Chondrocyte (in vitro differentiated cells): ENCODE measurements around the gene NEDD8. TPM values are rescaled to one million over a fixed set of nuclear protein-coding genes. Genes with fewer than 3 reads are reported as not detected.

Experiments used
- DNase-seq: peaks from one replicate; pipeline ENCODE4 v3.0.0; 2021; ENCODE audit warnings: mixed read lengths, low spot score
- H3K27ac Mint-ChIP-seq: one replicate; pipeline ENCODE4 v1.8.0; 2021; ENCODE audit warnings: mild to moderate bottlenecking, moderate library complexity, mixed read lengths; ENCODE audit not compliant: unreplicated experiment
- H3K27me3 Mint-ChIP-seq: 2 replicates; pipeline ENCODE4 v1.8.0; 2021; ENCODE audit warnings: low read depth, mixed read lengths
- H3K36me3 Mint-ChIP-seq: 2 replicates; pipeline ENCODE4 v1.8.0; 2021; ENCODE audit warnings: low read depth, mixed read lengths
- H3K4me1 Mint-ChIP-seq: 2 replicates; pipeline ENCODE4 v1.8.0; 2021; ENCODE audit warnings: low read depth, mild to moderate bottlenecking, mixed read lengths
- H3K4me3 Mint-ChIP-seq: one replicate; pipeline ENCODE4 v1.8.0; 2021; ENCODE audit warnings: mild to moderate bottlenecking, moderate library complexity, mixed read lengths; ENCODE audit not compliant: unreplicated experiment
- H3K9me3 Mint-ChIP-seq: 2 replicates; pipeline ENCODE4 v1.8.0; 2021; ENCODE audit warnings: low read depth, mixed read lengths
- CTCF ChIP-seq: fragments of 200-600 bp; sonication (generic); IDR thresholded peaks from 2 replicates; pipeline ENCODE4 v1.5.0; 2021; ENCODE audit warnings: antibody characterized with exemption, mild to moderate bottlenecking, moderate library complexity
- total RNA-seq: library from RNA; stranded (reverse); gene quantifications from 3 replicates; pipeline ENCODE4 v1.2.1, GENCODE V29; 2021

Gene NEDD8
- total RNA-seq, 1 donor from 2014 or later: 154 TPM

DNA sequence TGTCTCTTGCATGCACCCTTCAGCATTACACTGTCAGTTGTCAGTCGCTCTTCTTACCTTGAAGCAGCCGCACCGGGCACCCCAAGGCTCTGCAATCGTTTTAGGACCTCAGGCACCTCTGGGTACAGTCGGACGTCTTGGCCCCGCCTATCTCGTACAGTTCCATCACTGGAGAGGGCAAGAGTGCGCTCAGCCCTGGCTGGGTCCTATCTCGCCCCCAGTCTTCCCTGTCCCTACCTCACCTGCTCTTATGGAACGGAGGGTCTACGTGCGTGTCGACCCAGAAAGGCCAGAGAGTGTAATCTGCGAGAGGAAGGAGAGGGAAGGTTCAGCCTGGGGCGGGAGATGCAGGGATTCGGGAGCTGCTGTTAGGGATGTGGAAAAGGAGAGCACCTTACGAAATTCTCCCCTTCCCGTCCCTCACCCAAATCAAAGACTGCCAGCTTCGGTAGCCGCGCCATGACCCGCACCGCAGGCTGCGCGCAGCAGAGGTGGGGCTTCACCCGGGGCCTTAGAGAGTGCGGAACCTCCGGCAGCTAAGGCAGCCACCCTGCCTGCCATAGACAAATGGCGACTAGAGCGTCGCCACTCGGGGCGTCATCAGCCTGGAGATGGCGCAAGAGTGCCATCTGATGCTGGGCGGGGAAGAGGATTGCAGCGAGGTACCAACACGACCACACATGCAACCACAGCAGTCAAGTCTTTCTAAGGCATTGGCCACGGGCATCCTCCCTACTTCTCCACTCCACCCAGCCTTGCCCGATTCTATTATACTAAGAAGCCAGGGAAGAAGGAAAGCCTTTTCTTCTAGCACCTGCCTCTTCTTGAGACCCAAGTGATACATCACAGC lies 16.4 kb downstream of the NEDD8 start, which contains the start of gene MDP1:
Gene MDP1 (minus strand): TSS at position 572 of the 850 bp plus-strand sequence. CDS start 111 bp downstream, at position 461.
- TF ChIP-seq CTCF: peak; percentile 79
- Mint-ChIP-seq H3K4me3 (peak within 1 kb of the TSS; percentile 94), H3K9me3 (no peaks in the 10 kb centered on the region), H3K4me1 (peaks cover 41% of the 10 kb centered on the region), H3K27me3 (no peaks in the 10 kb centered on the region), H3K27ac (peak within 1 kb of the TSS; percentile 100), H3K36me3 (peaks cover under 1% of the 10 kb centered on the region)
- DNase-seq: no peak

DNA sequence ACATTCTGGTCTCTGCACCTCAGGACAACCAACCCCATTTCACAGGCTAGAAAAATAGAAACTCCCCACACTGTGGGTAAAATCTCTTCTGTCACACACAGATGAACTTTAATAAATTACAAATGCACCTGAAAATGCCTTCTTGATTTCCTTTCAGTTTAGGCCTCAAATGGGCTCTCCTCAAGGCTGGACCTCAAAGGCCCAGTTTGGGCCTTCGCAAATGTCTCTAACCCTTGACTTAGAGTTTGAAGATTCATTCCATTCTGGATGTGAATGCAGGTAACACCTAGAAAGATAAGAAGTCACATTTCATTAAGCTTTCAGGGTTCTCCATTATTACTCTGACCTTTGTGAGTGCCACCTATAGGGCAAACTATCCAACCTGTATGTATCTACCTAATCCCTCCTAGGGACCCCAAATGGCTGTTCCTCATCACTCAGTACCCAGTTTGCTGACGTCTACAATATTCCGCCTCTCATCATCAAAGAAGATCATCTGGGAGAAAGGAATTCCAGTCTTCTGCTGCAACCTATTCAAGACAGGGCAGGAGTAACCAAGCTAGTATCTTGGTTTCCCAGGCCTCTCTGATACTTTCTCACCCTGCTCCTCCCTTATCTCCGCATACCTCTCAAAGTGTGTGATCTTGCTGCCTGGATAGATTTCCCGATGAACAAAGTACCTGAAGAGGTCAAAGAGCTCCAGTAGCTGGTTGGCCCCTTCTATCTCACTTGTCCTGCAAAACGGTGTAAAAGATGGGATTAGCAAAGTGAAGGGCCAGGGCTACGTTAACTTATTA lies 18.1 kb downstream of the NEDD8 start:
- DNase-seq: no peak
- no peaks in the 10 kb centered on the region for H3K9me3 Mint-ChIP-seq
- H3K4me3 Mint-ChIP-seq: peak overlapping the region; percentile 95
- H3K4me1 Mint-ChIP-seq: peaks cover 41% of the 10 kb centered on the region
- H3K36me3 Mint-ChIP-seq: peaks cover 7% of the 10 kb centered on the region
- TF ChIP-seq CTCF: no peak
- H3K27me3 Mint-ChIP-seq: no peaks in the 10 kb centered on the region
- peak overlapping the region; percentile 100 for H3K27ac Mint-ChIP-seq

- Mint-ChIP-seq H3K4me3 (peak within 1 kb of the TSS; percentile 95), H3K4me1 (peaks cover 41% of the 10 kb centered on the region), H3K36me3 (peaks cover 9% of the 10 kb centered on the region), H3K27me3 (no peaks in the 10 kb centered on the region), H3K27ac (peak within 1 kb of the TSS; percentile 100), H3K9me3 (no peaks in the 10 kb centered on the region)
- DNase-seq: peak; percentile 100
- TF ChIP-seq CTCF: peak; percentile 66
Measured at GRCh38 chr14:24212924-24213865, 19.0 kb downstream of the NEDD8 start, which contains the start of gene CHMP4A. CHMP4A (minus strand) TSS chr14:24213488; CDS start chr14:24213439, 49 bp downstream.

GRCh38 chr14:24211311-24211710 lies 20.9 kb downstream of the NEDD8 start:
- no peak overlapping the region for H3K4me3 Mint-ChIP-seq
- H3K27me3 Mint-ChIP-seq: no peaks in the 10 kb centered on the region
- no peaks in the 10 kb centered on the region for H3K9me3 Mint-ChIP-seq
- peaks cover 16% of the 10 kb centered on the region for H3K36me3 Mint-ChIP-seq
- DNase-seq: no peak
- no peak for TF ChIP-seq CTCF
- no peak overlapping the region for H3K27ac Mint-ChIP-seq
- peaks cover 39% of the 10 kb centered on the region for H3K4me1 Mint-ChIP-seq
